Loucy (cell line): Measurements from ENCODE around the gene MCEE.

Source experiments
- H2AFZ ChIP-seq: fragments of 200-600 bp; sonication (generic); 2 replicates; pipeline ENCODE4 v1.6.0; 2016; ENCODE audit warnings: antibody characterized with exemption, mild to moderate bottlenecking, low read length, moderate library complexity
- H3F3A ChIP-seq: fragments of 200-600 bp; 2 replicates; pipeline ENCODE4 v1.6.0; 2016; ENCODE audit warnings: antibody characterized with exemption, low read depth, mild to moderate bottlenecking
- H3K27me3 ChIP-seq: fragments of 200-600 bp; sonication (generic); 2 replicates; pipeline ENCODE4 v1.6.1; 2014; ENCODE audit warnings: low read length, mild to moderate bottlenecking; ENCODE audit not compliant: insufficient read depth, poor library complexity, severe bottlenecking
- H3K36me3 ChIP-seq: fragments of 200-600 bp; sonication (generic); 2 replicates; pipeline ENCODE4 v1.6.1; 2016; ENCODE audit warnings: low read length; ENCODE audit not compliant: insufficient read depth
- H3K4me1 ChIP-seq: fragments of 200-600 bp; sonication (generic); 2 replicates; pipeline ENCODE4 v1.5.1; 2014; ENCODE audit warnings: low read length, mild to moderate bottlenecking; ENCODE audit not compliant: insufficient read depth, poor library complexity, severe bottlenecking
- H3K4me2 ChIP-seq: fragments of 200-600 bp; sonication (generic); 2 replicates; pipeline ENCODE4 v1.6.0; 2014; ENCODE audit warnings: antibody characterized with exemption, low read length, low read depth, mild to moderate bottlenecking; ENCODE audit not compliant: poor library complexity, severe bottlenecking
- H3K4me3 ChIP-seq: fragments of 200-600 bp; sonication (generic); 2 replicates; pipeline ENCODE4 v1.5.1; 2014; ENCODE audit warnings: low read length, mild to moderate bottlenecking, mixed read lengths; ENCODE audit not compliant: poor library complexity, severe bottlenecking
- H3K79me2 ChIP-seq: fragments of 200-600 bp; sonication (generic); 2 replicates; pipeline ENCODE4 v1.6.1; 2014; ENCODE audit warnings: low read length; ENCODE audit not compliant: insufficient read depth
- H3K9ac ChIP-seq: fragments of 200-600 bp; sonication (generic); 2 replicates; pipeline ENCODE4 v1.6.0; 2014; ENCODE audit warnings: mild to moderate bottlenecking, low read depth, low read length, moderate library complexity; ENCODE audit not compliant: poor library complexity, severe bottlenecking
- H3K9me2 ChIP-seq: fragments of 200-600 bp; sonication (generic); replicated peaks from 2 replicates; pipeline ENCODE4 v1.6.1; 2016; ENCODE audit warnings: low read depth, low read length, mixed read lengths
- H3K9me3 ChIP-seq: fragments of 200-600 bp; sonication (generic); 2 replicates; pipeline ENCODE4 v1.6.1; 2014; ENCODE audit warnings: mild to moderate bottlenecking, antibody characterized with exemption, low read length, low read depth; ENCODE audit not compliant: insufficient read depth
- H4K20me1 ChIP-seq: fragments of 200-600 bp; sonication (generic); 2 replicates; pipeline ENCODE4 v1.6.0; 2014; ENCODE audit warnings: antibody characterized with exemption, low read length, mild to moderate bottlenecking; ENCODE audit not compliant: insufficient read depth, poor library complexity, severe bottlenecking
- EZH2phosphoT487 ChIP-seq: fragments of 200-600 bp; IDR thresholded peaks from 2 replicates; pipeline ENCODE4 v1.6.1; 2018; ENCODE audit warnings: antibody characterized with exemption, mild to moderate bottlenecking, moderate library complexity, borderline replicate concordance
- TF ChIP-seq, protein P1 (sequence below): fragments of 200-600 bp; sonication (generic); conservative IDR thresholded peaks from 2 replicates; pipeline ENCODE4 v1.5.1; 2014; ENCODE audit warnings: mild to moderate bottlenecking, antibody characterized with exemption, low read length

MCEE gene

DNA sequence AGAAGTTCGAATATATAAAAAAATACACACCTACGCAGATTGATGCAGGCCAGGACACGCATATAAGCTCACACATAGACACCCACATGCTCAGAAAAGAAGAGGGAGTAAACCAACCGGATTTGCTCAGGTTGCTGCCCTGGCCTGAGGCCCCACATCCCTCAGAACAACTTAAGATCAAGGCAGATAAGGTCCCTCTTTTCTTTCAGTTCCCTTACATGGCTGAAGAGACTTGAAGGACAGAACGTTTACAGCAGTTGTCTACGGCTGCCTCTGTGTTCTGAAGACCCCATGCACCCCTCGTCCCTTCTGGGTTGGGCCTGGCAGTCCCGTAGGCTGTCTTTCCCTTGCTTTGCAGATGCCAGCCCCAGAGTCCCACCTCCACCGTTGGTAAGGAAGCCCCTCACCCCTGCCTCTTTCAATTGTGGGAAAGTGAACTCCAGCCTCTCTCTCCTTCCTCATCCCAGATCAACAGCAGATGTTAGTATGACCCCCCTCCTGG is 65.9 kb downstream of the MCEE start:
- peaks cover 6% of the 10 kb centered on the region for H3K79me2 ChIP-seq
- H3K4me3 ChIP-seq = no peak overlapping the region
- H2AFZ ChIP-seq = no peak overlapping the region

DNA sequence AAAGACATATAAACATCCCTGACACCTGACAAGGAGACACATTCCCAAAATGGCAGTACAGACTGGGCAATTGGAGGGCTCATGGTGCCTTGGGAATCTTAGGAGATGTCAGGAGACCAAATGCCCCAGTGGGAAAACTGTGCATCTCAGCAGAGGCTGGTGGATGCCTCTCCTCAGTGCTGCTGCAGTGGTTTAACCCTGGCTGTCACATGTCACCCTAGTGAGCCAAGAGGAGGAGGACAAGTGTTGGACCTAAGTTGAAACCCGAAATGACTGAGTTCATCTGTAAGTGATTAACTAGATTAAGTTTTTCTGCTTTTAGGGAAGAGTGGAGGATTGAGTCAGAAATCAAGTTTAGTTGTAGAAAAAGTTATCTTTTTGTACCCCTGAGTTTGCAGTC is 66.8 kb downstream of the MCEE start:
- no peak overlapping the region for H3K9ac ChIP-seq
- no peaks in the 10 kb centered on the region for H3K36me3 ChIP-seq

More for the DNA sequence above, 65.9 kb downstream of the MCEE start:
- no peaks in the 10 kb centered on the region for H3F3A ChIP-seq
- peaks cover 1% of the 10 kb centered on the region for H3K4me1 ChIP-seq
- no peak overlapping the region for H3K4me2 ChIP-seq
- no peaks in the 10 kb centered on the region for H3K9me2 ChIP-seq
- peaks cover 1% of the 10 kb centered on the region for H4K20me1 ChIP-seq
- no peak overlapping the region for H3K9ac ChIP-seq
- TF ChIP-seq, protein P1, sequence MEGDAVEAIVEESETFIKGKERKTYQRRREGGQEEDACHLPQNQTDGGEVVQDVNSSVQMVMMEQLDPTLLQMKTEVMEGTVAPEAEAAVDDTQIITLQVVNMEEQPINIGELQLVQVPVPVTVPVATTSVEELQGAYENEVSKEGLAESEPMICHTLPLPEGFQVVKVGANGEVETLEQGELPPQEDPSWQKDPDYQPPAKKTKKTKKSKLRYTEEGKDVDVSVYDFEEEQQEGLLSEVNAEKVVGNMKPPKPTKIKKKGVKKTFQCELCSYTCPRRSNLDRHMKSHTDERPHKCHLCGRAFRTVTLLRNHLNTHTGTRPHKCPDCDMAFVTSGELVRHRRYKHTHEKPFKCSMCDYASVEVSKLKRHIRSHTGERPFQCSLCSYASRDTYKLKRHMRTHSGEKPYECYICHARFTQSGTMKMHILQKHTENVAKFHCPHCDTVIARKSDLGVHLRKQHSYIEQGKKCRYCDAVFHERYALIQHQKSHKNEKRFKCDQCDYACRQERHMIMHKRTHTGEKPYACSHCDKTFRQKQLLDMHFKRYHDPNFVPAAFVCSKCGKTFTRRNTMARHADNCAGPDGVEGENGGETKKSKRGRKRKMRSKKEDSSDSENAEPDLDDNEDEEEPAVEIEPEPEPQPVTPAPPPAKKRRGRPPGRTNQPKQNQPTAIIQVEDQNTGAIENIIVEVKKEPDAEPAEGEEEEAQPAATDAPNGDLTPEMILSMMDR = no peak
- no peak for TF ChIP-seq EZH2phosphoT487
- H3K36me3 ChIP-seq = no peaks in the 10 kb centered on the region
- H3K9me3 ChIP-seq = no peaks in the 10 kb centered on the region
- no peaks in the 10 kb centered on the region for H3K27me3 ChIP-seq

DNA sequence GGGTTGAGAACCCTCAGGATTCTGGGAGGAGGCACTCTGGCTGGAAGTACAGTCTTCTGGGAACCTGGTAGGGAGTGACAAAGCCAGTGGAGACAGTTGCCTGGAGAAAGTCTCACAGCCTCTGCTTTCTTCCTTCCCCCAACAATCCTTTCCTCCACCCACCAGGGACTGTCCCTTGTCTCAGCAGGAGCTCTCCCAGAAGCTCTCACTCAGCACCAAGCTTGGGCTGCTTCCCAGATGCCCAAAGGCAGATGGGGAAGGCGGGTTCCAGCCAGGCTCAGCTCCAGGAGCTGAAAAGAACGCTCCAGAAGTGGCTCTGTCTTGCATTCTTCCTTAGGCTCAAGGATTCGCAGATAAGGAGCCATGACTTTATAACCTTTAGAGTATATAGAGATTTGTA is 69.2 kb downstream of the MCEE start:
- Histone ChIP-seq H4K20me1 (no peaks in the 10 kb centered on the region), H3K9me2 (no peaks in the 10 kb centered on the region), H3K9me3 (no peaks in the 10 kb centered on the region), H3K9ac (no peak overlapping the region), H2AFZ (no peak overlapping the region), H3K79me2 (no peaks in the 10 kb centered on the region), H3K36me3 (no peaks in the 10 kb centered on the region), H3K4me3 (no peak overlapping the region), H3K4me1 (no peaks in the 10 kb centered on the region), H3K27me3 (no peaks in the 10 kb centered on the region), H3F3A (no peaks in the 10 kb centered on the region), H3K4me2 (no peak overlapping the region)
- TF ChIP-seq, protein P1 = no peak
- no peak for TF ChIP-seq EZH2phosphoT487

More for the DNA sequence above, 66.8 kb downstream of the MCEE start:
- no peaks in the 10 kb centered on the region for H3K9me2 ChIP-seq
- H3K4me1 ChIP-seq = no peaks in the 10 kb centered on the region
- H3K9me3 ChIP-seq = no peaks in the 10 kb centered on the region
- H3K27me3 ChIP-seq = no peaks in the 10 kb centered on the region
- no peaks in the 10 kb centered on the region for H4K20me1 ChIP-seq
- TF ChIP-seq, protein P1 = no peak
- no peak for TF ChIP-seq EZH2phosphoT487
- no peaks in the 10 kb centered on the region for H3K79me2 ChIP-seq
- H2AFZ ChIP-seq = no peak overlapping the region
- no peak overlapping the region for H3K4me2 ChIP-seq
- no peaks in the 10 kb centered on the region for H3F3A ChIP-seq
- H3K4me3 ChIP-seq = no peak overlapping the region
